Measurements from ENCODE around the gene SEC16B. TPM values are rescaled to one million over a fixed set of nuclear protein-coding genes. Genes with fewer than 3 reads are reported as not detected.

The SEC16B gene
- total RNA-seq, 1 experiment from 2014 or later, result 0.39 TPM

GRCh38 chr1:177952249-177952648 is 17.6 kb downstream of the SEC16B start:
- ChIA-PET POLR2A (interaction anchor here (0.7 kb wide), 1 partner anchor 85 kb away, joined by 3 read pairs; no protein-coding TSS in a partner anchor), CTCF (no interaction called here)
- BruUV-seq (replicated peaks), result no TSS peak
- H3K27ac ChIP-seq (ENCODE audit: low read length), result no peak overlapping the region
- no peak for TF ChIP-seq REST (IDR thresholded peaks at IDR 0.05; ENCODE audit: insufficient read depth in 1 of 2, low read depth in 2 of 2, low read length in 1 of 2)
- no peak for TF ChIP-seq POLR2AphosphoS5 (IDR thresholded peaks at IDR 0.05; ENCODE audit: low read depth, low read length)
- TF ChIP-seq TCF7L2 (IDR thresholded peaks at IDR 0.05; ENCODE audit: low read depth, low read length), result no peak
- no peak for TF ChIP-seq SIN3A (IDR thresholded peaks at IDR 0.05; ENCODE audit: borderline replicate concordance, insufficient read depth, low read depth, low read length)
- TF ChIP-seq, protein P1, sequence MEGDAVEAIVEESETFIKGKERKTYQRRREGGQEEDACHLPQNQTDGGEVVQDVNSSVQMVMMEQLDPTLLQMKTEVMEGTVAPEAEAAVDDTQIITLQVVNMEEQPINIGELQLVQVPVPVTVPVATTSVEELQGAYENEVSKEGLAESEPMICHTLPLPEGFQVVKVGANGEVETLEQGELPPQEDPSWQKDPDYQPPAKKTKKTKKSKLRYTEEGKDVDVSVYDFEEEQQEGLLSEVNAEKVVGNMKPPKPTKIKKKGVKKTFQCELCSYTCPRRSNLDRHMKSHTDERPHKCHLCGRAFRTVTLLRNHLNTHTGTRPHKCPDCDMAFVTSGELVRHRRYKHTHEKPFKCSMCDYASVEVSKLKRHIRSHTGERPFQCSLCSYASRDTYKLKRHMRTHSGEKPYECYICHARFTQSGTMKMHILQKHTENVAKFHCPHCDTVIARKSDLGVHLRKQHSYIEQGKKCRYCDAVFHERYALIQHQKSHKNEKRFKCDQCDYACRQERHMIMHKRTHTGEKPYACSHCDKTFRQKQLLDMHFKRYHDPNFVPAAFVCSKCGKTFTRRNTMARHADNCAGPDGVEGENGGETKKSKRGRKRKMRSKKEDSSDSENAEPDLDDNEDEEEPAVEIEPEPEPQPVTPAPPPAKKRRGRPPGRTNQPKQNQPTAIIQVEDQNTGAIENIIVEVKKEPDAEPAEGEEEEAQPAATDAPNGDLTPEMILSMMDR (IDR thresholded peaks at IDR 0.05), result no peak
- H3K4me1 ChIP-seq (ENCODE audit: control insufficient read depth, insufficient read depth, low read length), result no peaks in the 10 kb centered on the region
- in situ Hi-C loops (cut with HindIII; ENCODE audit: low pct_unique_long_range_greater_than_20kb, low sequenced_read_pairs) (no loop called here), intact Hi-C loops (cut with micrococcal nuclease; ENCODE audit: unreplicated experiment) (no loop called here)
- H3K27me3 ChIP-seq (ENCODE audit: control insufficient read depth, insufficient read depth, low read length), result no peaks in the 10 kb centered on the region
- no peak overlapping the region for H3K4me3 ChIP-seq (ENCODE audit: low read depth in 2 of 2, low read length in 2 of 2)
- no peaks in the 10 kb centered on the region for H3K36me3 ChIP-seq (ENCODE audit: control insufficient read depth, insufficient read depth, low read length)
- ATAC-seq (no peak), DNase-seq (ENCODE audit: low read depth, low spot score) (no peak)
- H3K9me3 ChIP-seq (ENCODE audit: control insufficient read depth, insufficient read depth, low read depth, low read length), result no peaks in the 10 kb centered on the region

DNA sequence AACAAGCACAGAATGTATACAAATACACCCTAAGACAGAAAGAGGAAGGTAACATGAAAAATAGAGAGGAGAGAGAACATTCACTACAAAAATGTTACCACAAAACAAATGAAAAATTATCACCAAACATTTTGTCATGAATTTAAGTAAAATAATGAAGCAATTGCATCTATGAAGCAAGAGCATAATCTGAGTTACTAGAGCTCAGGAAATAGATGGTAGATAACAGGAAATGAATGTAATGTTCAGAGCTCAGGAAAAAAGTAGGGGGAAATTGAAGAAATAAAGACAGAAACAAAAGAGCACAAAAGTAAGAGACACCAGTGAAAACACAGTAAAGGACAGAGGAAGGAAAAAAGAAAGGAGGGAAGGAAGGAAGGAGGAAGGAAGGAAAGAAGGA is 19.4 kb downstream of the SEC16B start:
- H3K9me3 ChIP-seq (ENCODE audit: control insufficient read depth, insufficient read depth, low read depth, low read length), result no peaks in the 10 kb centered on the region
- ChIA-PET POLR2A (no interaction called here), CTCF (no interaction called here)
- in situ Hi-C loops (cut with HindIII; ENCODE audit: low pct_unique_long_range_greater_than_20kb, low sequenced_read_pairs), result no loop called here
- no peak overlapping the region for H3K27ac ChIP-seq (ENCODE audit: low read length)
- no peak for ATAC-seq
- BruUV-seq (replicated peaks), result no TSS peak
- H3K36me3 ChIP-seq (ENCODE audit: control insufficient read depth, insufficient read depth, low read length), result no peaks in the 10 kb centered on the region
- no peaks in the 10 kb centered on the region for H3K27me3 ChIP-seq (ENCODE audit: control insufficient read depth, insufficient read depth, low read length)
- no peak for DNase-seq (ENCODE audit: low read depth, low spot score)
- TF ChIP-seq REST (IDR thresholded peaks at IDR 0.05; ENCODE audit: insufficient read depth in 1 of 2, low read depth in 2 of 2, low read length in 1 of 2), result no peak
- no peak for TF ChIP-seq POLR2AphosphoS5 (IDR thresholded peaks at IDR 0.05; ENCODE audit: low read depth, low read length)
- TF ChIP-seq, protein P1 (IDR thresholded peaks at IDR 0.05), result no peak
- TF ChIP-seq SIN3A (IDR thresholded peaks at IDR 0.05; ENCODE audit: borderline replicate concordance, insufficient read depth, low read depth, low read length), result no peak
- TF ChIP-seq TCF7L2 (IDR thresholded peaks at IDR 0.05; ENCODE audit: low read depth, low read length), result no peak
- H3K4me1 ChIP-seq (ENCODE audit: control insufficient read depth, insufficient read depth, low read length), result no peaks in the 10 kb centered on the region
- intact Hi-C loops (cut with micrococcal nuclease; ENCODE audit: unreplicated experiment), result no loop called here
- H3K4me3 ChIP-seq (ENCODE audit: low read depth in 2 of 2, low read length in 2 of 2), result no peak overlapping the region

All from Panc1 (cell line).